Fibroblast of skin of left biceps (primary cell): ENCODE results near the gene C1QTNF9B.
"Not testable (repeated sequence)": the region's sequence is repeated elsewhere in the genome, so short reads cannot be mapped to it uniquely, and the experiment has no call there.

Experiments
- DNase-seq, 2 experiments: peaks; one replicate each; pipeline ENCODE4 v3.0.0-alpha.2; 2013; ENCODE audit warnings: low read depth in 2 of 2

The C1QTNF9B gene

DNA sequence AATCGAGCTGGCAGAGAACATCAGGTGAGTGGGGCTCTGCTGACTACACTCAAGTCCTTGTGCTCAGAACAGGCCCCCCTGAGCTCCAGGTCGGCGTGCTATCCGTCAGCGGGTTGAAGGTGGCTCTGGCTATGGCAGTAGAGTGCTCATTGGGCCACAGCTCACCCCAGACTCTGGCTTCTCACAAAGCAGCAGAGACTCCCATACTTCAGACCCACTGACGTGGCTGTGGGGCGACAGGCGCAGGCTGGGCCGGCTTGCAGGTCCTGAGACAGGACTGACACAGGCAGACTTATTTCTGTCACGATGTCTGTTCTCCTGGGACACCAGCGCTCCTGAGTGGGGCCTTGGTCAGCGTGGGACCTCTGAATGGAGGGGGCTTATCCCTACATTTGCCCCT lies 2.6 kb downstream of the C1QTNF9B start:
- DNase-seq: not testable (repeated sequence)

DNA sequence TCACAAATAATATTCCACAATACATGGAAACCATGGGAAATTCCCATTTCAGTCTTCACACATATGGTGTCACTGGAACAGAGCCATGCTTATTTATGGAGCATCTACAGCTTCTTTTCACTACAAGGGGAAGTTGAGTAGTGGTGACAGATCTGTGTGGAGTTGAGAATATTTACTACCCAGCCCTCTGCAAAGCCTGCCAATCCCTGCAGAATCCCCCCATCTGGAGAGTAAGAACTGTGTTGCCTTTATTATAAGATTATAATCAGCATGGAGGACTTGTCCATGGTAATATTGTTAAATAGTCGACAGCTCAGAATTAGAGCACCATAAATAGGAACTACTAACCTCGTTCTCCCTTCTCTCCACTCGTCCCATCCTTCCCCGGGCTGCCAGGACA lies 3.5 kb downstream of the C1QTNF9B start:
- DNase-seq: not testable (repeated sequence)

DNA sequence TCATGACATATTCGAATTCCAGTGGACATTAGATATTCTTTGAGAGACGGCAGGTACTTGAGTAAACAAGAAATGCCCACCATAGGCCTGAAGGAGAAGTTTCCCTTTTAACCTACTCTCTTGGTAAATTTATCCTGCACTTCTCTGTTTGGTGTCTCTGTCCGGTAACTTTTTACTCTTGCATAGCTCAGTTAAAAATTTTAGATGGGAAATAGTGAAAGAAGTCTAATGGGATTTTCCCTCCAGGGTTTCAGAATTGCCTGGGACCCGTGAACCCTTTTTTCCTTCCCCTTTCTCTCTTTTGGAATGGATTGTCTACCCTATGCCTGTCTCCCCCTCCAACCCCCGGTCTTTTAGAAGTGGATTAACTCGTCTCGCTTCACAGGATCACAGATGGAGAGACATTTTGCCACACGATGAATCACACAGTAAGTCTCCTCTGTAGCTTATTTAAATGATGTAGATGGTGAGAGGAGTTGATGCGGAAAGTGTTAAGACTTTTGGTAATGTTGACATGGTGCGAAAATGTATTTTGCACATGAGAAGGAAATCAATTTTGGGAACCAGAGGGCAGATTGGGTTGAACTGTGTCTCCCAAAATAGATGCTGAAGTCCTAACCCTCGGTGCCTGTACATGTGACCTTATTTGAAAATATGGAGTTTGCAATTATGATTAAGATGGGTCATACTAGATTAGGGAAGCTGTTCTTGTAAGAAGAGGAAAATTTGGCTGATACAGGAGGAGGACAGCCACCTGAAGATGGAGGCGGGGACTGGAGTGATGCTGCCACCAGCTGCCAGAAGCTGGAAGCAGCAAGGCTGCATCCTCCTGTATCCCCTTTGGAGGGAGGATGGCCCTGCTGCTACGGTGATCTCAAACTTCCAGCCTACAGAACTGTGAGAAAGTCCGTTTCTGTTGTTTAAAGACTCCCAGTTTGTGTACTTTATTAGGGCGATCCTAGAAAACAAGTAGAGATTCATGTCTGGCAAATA lies 7.4 kb downstream of the C1QTNF9B start:
- no peak for DNase-seq

DNA sequence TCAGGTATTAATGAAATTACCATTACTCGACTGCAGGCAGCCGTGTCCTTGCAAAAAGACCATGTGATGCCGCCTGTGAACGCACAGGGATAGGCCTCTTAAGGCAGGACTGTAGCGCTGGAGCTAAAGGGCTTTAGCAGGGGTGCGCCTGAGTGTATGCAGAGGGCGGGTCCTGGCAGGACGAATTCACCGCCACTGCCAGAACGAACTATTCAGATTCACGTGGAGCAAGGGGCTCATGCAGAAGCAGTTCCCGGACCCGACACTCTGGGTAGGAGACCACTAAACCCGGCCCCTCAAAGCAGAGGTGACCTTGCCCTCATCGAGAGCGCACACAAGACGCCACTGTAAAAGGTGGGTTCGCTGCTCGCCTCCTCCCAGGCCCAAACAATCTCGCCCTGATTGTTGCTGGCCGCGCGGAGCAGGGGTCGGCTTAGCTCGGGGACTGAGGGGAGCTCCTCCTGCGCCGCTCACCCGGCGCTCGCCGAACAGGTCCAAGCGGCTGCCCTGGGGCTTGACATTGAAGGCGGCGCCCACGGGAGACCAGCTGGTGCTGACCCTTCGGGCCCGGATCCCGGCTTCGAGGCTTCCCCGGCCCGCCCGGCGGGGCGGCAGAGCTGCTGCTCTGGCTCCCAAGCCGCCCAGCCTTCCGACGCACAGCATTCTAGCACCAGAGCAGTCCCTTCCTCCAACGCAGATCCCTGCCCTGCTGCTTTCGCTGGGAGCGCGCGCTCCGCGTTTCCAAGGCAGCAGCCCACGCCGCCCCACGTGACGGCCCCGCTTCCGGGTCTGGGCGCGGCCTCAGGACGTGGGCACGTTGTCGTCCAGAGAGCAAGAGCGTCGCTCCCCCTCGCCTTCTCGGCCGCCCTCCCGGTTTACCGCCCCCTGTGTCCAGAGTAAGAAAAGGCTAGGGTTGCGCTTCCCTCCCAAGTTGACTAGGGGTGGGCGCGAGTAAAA lies 8.4 kb downstream of the C1QTNF9B start, which contains the start of gene MIPEP:
Gene MIPEP (minus strand): TSS at position 743 of the 957 bp plus-strand sequence. CDS start 80 bp downstream, at position 663.
- DNase-seq: peak; percentile 89 to 91

DNA sequence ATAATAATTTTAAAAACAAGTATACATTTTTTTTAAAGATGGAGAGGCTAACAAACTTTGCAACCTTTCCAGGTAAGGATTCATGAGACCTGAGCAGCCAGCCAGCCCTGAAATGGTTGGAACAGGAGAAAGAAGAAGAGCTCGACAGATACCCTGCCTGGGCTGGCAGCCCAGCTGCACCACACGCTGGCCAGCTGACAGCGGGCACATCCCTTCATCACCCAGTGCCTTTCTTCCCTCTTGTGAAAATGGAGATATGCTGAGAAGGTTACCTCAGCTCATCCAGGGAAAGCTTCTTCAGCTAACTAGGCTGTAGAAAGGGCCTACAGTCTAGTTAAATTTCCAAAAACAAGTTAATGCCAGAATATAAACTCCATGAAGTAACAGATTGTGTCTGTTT lies 12.9 kb downstream of the C1QTNF9B start:
- not testable (repeated sequence) for DNase-seq

DNA sequence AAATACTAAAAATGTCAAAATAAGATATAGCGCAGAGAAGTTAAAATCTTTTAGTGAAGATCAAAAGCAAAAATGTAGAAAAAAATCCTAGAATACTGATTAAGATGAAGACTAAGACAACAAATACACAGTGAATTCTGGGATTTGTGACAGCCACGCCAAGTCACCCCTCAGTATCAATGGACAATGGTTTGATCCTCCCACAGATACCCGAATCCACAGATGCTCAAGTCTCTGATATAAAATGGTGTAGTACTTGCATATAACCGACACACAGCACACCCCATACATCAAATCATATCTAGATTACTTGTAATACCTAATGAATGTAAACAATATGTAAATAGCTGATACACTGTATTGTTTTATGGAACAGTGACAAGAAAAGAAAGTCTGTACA lies 14.0 kb downstream of the C1QTNF9B start:
- DNase-seq: no peak

DNA sequence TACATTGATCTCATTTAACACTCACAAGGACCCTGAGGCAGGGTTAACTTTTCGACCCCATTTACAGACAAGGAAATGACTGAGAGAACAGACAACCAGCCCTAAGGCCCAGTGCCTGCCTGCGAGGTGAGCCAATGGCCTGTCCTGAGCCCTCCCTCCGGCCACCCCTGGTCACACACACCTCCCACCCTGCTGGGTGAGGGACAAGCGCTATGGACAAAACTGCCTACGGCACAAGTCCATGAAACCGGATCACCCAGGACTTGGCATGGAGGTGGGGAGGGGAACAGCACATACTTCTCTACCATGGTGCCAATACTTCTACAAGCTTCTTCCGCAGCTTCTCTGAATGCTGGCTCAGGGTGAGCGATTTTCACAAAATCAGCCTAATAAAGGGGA lies 15.9 kb downstream of the C1QTNF9B start:
- DNase-seq: not testable (repeated sequence)

DNA sequence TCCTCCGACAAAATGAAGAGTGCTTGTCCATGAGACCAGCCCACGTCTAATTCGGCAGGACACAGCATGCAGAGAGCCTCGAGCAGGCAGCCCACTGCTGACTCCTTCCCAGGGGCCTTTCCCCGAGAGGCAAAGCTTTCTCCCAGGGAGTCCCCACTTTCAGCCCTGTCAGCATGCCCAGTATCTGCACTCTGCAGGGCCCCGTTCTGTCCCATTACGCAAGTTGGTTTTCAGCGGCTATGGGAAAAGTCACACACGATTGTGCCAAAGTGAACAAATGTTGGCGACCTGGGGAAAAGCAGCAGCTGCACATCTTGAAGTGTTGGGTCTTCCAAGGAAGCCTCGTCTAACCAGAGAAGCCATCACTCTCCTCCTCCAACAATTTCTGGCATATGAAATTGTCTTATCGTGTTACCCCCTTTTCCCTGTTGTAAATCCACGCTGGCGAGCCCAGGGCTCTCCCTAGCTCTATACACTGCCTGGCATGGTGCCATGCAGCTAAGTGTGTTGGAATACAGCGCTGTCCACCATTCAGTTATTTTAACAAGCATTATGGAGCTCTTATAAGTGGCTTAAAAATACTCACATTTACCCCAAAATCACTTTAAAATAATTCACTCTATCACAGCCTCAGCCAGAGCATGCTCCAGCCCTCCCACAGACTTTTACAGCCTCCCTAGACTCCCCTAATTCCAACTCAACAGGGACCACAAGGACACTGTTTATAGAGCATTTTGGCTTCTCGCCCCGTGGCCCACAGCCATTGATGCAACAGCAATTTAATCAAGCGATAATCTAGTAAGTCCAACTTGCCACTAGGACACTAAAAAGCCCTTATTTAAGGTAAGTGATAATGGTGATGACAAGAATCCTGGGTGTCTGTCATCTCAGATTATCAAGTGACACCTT lies 16.6 kb downstream of the C1QTNF9B start:
- DNase-seq: not testable (repeated sequence)

DNA sequence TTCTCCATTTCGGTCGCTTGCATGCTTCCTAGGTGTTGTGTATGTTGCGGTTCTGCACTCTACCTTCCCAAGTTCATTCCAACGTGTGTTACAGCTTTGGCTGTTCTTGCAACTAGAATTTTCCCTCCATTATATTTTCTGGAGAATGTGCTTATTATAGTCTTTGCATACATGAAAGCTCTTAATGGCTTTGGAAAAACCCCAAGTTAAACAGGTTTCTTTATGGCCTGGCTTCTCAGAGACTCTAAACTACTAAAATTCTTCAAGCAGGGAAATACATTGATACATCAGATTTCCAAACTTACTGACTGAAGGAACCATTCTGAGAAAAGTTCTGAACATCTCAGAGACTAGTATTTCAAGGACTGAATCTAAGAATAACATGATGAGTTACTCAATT lies 20.0 kb downstream of the C1QTNF9B start:
- no peak for DNase-seq

DNA sequence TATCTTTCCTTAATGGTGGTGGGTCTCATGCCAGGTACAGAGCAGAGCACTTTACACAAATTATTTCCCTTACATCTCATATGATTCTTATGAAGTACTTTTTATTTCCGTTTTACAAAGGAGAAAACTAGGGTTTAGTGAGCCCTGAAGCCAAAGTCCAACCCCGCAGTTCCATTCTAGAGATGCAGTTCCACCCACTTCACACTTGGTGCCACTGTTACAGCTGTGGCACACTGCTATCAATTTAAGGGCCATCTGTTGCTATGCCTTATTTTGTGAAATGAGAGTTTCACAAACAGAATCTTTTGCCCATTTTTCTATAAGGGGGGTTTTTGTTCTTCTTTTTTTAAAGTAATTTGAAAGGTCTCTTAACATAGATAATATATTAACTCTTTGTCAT lies 21.0 kb downstream of the C1QTNF9B start:
- no peak for DNase-seq

DNA sequence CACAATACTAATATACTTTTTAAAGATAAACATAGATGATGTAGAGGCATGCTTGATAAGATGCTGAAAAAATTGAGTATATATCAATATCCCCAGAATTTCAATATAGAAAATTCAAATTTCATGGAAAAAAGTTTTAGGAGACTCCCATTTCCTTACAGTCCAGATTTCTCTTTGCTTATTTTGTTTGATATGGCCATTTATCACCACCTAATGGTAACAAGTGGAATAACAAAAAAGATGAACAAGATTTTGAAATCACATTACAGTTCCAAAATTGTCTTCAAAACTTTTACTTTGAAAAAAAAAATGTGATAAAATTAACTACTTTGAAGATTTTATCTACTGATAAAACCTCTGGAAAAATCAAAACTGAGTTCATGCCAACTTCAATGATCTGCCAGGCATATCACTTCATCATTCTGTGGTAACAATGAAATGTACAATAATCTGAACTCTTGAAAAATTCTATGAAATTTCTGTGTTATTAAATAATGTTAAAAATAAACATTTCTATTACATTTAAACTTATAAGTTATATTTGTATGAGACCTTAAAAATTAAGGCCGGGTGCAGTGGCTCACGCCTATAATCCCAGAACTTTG lies 25.6 kb downstream of the C1QTNF9B start:
- peak in 1 of 2 experiments; percentile 21 for DNase-seq

DNA sequence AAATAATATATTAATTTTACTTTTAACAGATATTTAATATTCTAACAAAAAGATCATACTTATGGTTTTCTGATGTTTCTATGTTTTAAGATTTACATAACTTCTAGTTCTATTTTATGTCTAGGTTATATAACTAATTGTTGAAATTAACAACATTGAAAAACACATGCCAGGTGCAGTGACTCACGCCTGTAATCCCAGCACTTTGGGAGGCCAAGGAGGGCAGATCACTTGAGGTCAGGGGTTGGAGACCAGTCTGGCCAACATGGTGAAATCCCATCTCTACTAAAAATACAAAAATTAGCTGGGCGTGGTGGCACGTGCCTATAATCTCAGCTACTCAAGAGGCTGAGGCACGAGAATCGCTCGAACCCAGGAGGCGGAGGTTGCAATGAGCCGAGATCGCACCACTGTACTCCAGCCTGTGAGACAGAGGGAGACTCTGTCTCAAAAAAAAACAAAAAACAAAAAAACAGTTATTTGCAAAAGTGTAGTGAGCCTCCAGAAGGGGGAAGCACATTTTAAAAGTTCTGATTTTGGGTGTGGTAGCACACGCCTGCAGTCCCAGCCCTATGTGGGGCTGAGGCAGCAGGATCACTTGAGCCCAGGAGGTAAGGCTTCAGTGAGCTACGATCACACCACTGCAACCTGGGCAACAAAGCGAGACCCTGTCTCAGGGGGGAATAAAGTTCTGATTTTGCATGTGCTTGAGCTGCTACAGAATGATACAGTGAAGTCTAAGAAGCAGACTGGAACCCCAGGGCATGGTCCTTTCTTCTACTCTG lies 26.8 kb downstream of the C1QTNF9B start:
- DNase-seq: no peak

DNA sequence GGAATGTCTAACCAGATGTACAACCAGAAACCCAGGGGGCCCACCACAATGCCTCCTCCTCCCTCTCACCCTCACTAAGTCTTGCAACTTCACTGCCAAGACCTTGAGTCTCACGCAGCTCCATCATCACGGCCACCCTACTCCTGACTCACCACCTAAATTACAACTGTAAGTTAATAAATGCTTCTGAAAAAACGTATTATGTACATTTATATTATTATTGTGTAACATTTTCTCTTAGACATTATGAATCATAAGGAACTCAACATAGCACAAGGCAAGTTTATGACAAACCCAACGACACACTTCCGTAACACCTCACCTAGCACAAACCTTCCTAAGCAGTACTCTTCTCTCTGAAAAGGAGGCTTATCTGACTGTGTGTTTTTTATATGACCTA lies 28.8 kb downstream of the C1QTNF9B start:
- DNase-seq: peak; percentile 76 to 79

DNA sequence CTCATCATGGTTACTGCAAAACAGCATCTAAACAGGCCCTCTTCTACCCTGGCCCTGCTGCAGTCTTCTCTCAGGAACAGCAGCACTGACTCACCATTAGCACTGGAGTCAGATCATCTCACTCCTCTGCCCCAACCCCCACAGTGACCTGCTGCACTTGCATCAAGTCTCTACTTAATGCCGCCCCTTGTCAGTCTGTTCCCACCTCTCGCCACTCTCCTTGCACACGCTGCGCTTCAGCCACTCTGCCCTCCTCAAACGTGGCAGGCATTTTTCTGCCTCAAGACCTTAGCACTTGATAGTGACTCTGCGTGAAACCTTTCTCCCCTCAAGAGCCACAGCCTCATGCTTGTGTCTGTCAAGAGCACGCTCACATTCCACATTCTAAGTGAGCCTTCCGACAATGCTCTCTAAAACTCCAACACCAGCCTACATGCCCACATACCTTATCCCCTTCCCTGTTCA lies 30.2 kb downstream of the C1QTNF9B start:
- DNase-seq: no peak

DNA sequence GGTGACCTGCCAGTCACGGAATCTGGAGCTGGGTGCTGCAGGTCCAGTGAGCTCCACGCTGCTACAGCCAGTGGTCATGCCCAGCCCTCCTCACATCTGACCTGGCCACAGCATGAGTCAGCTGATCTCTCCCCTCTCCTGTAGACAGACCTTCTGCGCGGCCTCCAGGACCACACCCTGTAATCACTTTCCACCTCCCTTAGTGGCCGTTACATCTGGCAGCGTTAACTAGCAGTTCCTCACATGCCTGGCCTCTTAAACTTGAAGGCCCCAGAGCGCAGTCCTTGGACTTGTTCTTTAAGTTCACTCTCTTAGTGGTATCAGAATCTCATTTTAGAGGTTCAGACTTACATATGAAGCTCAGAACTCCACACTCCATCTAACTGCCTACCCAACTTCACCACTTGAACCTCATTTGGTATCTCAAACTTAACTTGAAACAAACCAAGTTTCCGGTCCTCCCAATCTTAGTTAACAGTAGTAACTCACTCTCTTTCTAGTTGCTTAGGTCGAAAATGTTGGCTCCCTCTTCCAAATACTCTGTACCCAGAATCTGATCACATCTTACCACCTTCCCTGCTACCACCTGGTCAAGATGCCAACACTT lies 30.8 kb downstream of the C1QTNF9B start:
- DNase-seq: no peak

DNA sequence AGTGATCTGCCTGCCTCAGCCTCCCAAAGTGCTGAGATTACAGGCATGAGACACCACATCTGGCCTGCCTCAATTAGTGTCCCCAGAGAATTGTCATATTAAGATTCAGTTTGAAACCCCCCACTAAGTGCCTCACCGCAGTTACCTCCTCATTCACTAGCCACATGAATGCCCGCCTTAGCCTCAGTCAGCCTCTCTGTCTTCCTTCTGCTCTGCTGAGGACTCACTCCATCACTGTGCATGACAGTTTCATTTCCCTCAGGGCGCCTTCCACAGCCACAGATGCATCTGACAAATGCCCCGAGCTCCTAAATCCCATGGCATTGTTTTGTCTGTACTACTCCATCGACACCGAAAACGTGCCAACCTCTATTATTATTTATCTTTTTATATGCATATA lies 31.4 kb downstream of the C1QTNF9B start:
- no peak for DNase-seq

DNA sequence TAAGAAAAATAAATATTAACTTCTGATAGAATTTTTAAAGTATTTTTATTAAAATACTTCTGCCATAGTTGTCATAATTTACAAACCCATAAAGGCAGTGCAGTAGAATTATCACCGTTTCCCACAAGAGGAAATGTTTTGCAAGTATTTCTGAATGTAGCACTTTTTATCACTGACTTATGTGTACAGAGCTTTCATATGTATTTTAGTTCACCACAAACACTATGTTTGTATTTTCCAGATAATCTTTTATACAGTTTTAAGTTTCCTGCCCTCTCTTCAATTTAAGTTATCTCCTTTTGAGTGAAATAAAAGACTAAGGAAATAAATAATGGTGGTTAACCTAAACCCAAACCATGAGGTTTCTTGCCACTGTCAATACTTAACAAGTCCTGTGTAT lies 32.3 kb downstream of the C1QTNF9B start:
- DNase-seq: no peak

DNA sequence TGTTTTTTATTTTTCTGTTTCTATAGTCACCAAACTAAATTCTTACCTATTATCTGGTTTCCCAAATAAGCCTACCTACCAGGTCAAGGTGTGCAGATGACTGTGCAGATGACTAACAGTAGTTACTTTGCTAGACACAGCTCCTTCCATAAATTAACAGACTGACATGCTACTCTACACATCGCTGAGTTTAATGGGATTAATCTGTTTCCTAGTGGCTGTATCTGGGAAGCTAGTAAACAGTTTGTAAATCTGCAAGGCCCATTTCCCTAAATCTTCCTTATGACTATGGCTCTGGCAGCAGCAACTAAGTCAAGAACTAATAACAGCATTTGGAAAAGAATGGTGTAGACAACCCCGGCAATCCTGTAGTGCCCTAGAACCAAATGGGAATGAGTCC lies 36.0 kb downstream of the C1QTNF9B start:
- DNase-seq: no peak

DNA sequence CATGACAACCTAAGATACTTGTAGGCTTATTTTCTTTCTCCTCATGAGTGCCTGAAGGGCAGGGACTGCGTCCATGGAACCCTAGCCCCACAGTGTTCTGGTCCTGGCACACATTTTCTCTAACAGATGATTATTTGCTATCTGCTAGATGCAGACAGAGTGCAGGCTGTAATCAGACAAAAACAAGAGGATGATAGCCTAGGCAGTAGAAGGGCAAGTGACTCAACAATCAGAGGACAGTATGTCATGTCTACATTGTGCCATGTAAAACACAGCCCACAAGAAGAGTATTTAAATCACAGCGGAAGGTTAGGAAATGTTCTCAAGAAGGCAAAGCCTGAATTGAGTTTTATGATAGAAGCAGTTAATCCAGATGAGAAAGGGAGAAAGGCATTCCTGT lies 37.4 kb downstream of the C1QTNF9B start:
- DNase-seq: no peak
